GM10266 (cell line): ENCODE results near the gene TLCD4.
"Not testable (repeated sequence)": the region's sequence is repeated elsewhere in the genome, so short reads cannot be mapped to it uniquely, and the experiment has no call there.

Source experiments
- DNase-seq: peaks from one replicate; pipeline ENCODE4 v3.0.0; 2012; ENCODE audit errors: extremely low spot score
- CTCF ChIP-seq: IDR thresholded peaks from 2 replicates; pipeline ENCODE4 v1.5.1; 2012; ENCODE audit warnings: mild to moderate bottlenecking, low read depth; ENCODE audit not compliant: control insufficient read depth, insufficient read depth; ENCODE audit errors: missing control alignments

The TLCD4 gene

DNA sequence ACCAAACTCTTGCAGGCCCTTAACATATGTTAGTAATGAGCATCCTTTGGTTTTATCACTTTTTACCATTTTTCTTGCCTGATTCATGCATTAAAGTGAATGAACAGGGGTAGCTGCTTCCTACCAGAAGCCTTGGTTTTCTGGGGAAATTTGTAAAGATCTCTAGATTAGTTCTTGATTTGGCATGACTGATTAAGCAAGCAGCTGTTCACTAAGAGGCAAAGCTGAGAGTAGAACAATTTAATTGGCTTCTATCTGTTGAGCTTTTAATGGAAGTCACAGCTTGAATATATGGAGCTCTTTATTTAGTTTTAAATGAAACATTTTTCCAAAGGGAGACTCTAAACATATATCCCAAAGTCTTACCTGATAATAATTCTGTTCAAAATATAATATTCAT, 23.6 kb downstream of the TLCD4 start:
- no peak for TF ChIP-seq CTCF
- no peak for DNase-seq

- no peak for DNase-seq
- no peak for TF ChIP-seq CTCF
Measured at GRCh38 chr1:95145493-95145892, 28.3 kb downstream of the TLCD4 start.

DNA sequence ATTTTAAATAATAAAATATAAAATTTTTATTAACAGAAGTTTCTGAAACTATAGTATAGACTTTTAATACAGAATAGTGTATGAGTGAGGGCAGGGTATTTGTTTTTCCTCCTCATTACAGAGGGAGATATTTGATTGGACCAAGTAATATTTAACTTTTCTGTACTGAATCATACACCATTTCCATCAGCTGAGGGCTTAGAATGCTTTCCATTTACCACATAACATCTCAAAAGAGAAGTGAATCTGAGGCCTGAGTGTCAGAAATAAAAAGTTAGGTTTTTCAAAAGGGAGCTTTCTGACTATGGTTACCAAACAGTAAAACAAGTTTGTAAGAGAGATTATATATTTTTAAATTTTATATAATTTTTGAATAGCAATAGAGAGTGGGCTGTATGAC, 29.5 kb downstream of the TLCD4 start:
- DNase-seq, result no peak
- no peak for TF ChIP-seq CTCF

DNA sequence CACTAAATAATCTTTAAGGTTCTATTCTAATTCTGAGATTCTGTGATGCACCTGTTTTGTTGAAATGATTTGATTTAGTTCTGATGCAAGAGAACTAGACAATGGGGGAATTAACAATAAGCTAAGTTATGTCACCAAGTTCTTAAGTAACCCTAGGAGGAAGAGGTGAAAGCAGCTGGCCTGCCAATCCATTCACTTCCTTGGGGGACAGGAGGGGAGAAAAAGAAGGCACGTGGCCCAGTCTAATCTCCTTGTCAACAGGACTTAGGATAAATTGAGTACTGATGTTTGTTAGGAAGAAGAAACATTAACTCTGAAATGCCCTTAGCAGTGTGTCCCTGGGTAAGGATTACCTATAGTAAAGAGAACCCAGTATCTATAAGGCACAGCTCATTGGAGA, 36.9 kb downstream of the TLCD4 start:
- no peak for TF ChIP-seq CTCF
- DNase-seq, result no peak

GRCh38 chr1:95165569-95165968, 48.4 kb downstream of the TLCD4 start:
- not testable (repeated sequence) for DNase-seq
